CMK (cell line): Measurements from ENCODE around the gene TTC34.

Experiments used
- DNase-seq: peaks from one replicate; pipeline ENCODE4 v3.0.0-alpha.2; 2010; ENCODE audit warnings: low read depth

The TTC34 gene

GRCh38 chr1:2828586-2829250 lies 27.2 kb upstream of the TTC34 start:
- no peak for DNase-seq

DNA sequence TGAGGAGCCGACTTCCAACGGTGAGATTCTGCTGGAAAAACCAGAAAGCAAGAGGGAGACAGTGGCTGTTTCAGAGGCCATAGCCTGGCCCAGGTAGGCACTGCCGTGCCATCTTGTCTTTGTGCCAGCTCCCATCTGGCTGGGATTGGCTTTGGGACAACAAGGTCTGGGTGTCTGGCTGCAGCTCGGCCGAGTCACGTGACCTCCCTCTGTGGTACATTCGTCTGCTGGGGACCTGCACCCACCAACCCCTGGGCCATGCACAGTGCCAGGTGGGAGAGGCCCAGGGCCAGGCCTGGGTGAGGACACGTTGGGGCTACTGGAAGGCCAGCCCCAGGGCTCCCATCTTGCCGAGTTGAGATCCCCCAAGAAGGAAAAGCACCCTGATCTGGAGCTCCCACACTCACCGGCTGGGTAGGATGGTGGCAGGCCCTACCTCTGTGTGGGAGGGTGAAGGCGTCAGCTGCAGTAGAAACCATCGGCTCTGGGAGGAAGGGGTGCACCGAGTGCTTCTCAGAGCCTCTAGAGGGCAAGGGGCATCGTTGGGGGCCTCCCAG lies 25.3 kb upstream of the TTC34 start:
- DNase-seq, result no peak

DNA sequence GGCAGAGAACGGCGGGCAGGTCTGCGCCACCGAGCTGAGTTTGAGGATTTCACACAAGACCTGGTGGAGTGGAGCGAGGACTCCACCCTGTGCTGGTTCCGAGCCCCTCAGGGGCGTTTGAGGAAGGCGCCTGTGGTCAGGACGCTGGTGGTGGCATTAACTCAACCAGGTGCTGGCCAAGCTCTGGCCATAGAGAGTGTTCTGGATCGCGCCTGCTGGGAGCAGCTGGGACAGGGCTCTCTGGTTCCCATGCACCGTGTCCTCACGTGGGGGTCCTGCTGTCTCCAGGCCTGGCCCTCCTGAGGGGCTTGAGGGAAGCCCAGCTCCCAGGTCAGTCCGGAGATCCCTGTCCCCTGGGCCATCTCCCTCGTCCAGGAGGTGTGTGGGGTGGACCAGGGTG lies 24.8 kb upstream of the TTC34 start:
- no peak for DNase-seq

DNA sequence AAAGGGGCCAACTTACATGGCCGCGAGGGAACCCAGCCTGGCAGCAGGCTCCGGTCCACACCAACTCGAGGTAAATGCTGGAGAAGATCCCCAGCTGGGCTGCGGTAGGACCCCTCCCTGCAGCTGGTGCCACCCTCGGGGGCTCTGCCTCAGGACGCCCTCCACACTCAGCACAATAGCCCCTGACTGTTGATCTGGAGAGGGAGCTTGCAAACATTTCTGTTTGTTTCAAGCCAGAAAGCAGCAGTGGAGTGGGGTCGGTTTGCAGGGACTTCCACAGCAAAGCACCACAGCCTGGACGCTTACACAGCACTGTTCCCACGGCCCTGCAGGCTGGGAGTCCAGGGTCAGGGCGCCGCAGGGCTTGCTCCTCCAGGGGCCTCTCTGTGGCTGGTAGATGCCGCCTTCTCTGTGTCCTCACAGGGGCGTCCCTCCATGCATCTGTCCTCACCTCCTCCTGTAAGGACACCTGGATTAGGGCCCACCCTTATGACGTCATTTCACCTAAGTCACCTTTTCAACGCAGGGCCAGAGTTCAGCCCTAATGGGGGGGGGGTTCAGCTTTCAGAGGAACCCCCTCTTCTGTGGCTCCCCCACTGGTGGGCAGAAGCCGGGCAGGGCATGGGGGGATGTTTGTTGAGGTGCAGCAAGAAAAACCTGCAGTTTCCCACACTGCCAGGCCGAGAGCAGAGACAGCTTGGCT lies 24.1 kb upstream of the TTC34 start:
- DNase-seq, result no peak

GRCh38 chr1:2824999-2825398 lies 23.5 kb upstream of the TTC34 start:
- no peak for DNase-seq

- DNase-seq, result no peak
Observed at GRCh38 chr1:2823921-2824610, 22.6 kb upstream of the TTC34 start.

GRCh38 chr1:2822621-2823145 lies 21.2 kb upstream of the TTC34 start:
- DNase-seq, result no peak

DNA sequence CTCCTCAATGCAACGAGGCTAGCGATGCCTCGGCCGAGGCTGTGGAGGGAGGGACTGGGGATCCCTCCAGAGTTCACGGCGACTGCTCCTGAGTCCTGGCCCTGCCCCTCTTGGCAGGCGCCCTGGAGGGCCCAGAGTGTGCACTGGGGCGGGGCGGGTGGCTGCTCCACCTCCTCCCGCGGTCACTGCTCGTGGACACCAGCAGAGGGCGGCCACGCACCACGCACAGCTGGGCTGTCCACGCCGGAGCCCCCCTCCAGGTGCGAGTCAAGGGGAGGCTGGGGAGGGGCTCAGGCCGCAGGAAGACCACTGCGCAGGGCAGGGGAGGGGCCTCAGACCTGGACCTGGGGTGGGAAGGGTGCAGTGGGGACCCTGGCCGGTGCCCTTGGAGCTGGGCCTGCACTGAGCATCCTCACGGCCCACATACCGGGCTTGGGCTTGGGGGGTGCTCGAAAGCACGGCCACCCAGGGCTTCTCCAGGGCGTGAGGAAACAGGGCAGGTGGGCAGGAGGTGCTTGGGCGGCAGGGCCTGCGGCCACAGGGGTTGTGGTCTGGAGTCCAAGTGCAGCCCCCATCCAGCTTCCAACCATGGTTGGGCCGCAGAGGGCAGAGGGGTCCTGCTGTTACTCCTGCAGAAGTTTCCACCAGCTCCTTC lies 20.6 kb upstream of the TTC34 start:
- peak; percentile 4 for DNase-seq

GRCh38 chr1:2821373-2821955 lies 20.0 kb upstream of the TTC34 start:
- no peak for DNase-seq

GRCh38 chr1:2820731-2821372 lies 19.4 kb upstream of the TTC34 start:
- no peak for DNase-seq

- DNase-seq, result no peak
Observed at GRCh38 chr1:2819831-2820730, 18.6 kb upstream of the TTC34 start.

- no peak for DNase-seq
Observed at GRCh38 chr1:2819429-2819828, 17.9 kb upstream of the TTC34 start.

DNA sequence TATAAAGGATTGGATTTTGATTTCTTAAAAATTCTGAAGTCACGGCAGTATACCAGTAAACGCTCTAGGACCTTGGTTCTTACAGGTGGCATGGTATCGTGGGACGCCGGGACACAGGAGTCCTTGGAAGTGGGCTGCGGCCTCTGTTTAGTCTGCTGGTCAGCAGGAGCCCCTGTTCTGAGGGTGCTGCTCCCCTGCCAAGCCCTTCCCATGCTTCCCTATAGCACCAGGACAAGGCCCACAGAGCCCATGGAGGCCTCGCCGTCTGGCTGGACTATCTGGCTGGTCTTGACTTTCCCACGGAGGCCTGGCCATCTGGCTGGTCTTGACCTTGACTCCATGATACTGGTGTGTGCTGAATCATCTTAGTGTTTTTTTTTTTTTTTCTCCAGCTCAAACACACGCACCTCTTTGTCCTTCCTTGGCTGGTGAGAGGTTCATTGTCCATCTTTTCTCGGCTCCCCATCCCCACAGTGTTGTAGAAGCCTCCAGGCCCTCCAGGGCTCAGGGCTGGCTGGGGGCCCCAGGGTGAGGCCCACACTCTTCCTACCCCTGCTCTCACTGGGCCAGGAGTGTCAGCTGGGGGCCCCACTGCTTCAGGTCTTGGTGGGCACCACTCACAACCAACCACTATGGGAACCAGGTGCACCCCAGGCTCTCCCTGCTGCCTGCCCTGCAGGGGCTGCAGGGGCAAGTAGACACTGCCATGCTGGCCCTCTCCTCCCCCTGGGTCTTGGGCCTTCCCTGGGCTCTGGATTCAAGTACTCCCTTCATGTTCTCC lies 16.5 kb upstream of the TTC34 start:
- DNase-seq, result no peak

GRCh38 chr1:2816786-2817185 lies 15.3 kb upstream of the TTC34 start:
- no peak for DNase-seq

DNA sequence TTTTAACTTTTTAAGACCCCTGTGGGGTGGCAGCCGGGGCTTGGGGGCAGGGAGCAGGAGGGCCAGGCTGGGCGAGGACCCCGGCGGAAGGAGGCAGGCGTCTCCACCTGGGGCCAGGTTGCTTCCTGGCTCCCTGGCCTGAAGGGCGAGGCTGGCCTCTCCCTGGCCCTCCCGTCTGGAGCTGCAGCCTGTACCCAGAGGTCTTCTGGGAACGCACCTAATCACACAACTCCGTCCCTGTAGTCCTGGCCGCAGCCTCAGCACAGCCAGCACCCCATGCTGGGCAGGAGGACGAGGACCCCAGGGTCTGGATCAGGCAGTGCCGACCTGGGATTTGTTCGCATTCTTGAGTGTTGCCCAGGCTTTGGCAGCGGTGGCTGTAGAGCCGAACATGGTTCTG lies 14.1 kb upstream of the TTC34 start:
- DNase-seq, result no peak

DNA sequence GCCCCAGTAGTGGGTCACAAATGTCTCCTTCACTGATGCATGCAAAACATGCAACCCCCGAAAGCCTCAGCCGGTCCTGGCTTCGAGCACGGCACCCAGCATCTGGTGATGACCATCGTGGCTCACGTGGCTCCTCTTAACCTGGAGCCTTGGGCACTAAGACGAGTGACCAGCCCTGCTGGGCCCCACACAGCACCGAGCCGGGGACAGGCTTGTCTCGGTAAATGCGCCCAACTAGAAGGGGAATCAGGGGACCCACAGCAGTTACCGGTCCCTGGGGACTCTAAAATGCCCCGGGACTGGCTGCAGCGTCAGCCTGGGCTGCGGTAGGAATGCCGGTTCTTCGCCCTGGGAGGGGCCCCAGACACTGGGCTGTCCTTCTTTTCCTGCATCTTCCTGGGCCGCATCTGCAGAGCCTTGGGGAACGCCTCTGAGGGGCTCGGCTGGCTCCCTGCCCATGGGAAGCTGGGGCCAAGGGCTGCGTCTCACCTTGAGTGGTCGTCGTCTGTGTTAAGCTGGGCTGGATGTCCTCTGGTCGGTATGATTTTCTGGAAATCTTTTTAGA lies 13.1 kb upstream of the TTC34 start:
- no peak for DNase-seq

DNA sequence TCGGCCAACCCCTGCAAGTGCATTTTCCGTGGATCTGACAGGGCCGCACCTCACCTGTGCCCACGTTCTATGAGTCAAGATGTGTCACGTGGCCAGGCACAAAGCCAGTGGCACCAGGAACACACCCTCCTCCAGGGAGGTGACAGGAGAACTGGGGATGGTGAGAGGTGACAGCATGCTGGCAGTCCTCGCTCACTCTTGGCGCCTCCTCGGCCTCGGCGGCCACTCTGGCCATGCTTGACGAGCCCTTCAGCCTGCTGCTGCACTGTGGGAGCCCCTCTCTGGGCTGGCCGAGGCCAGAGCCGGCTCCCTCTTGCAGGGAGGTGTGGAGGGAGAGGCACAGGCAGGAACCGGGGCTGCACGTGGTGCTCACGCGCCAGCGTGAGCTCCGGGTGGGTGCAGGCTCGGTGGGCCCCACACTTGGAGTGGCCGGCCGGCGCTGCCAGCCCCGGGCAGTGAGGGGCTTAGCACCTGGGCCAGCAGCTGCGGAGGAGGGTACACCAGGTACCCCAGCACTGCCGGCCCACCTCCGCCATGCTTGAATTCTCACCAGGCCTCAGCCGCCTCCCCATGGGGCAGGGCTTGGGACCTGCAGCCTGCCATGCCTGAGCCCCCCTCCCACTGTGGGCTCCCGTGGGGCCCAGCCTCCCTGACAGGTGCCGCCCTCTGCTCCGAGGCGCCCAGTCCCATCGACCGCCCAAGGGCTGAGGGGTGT lies 11.6 kb upstream of the TTC34 start:
- no peak for DNase-seq

DNA sequence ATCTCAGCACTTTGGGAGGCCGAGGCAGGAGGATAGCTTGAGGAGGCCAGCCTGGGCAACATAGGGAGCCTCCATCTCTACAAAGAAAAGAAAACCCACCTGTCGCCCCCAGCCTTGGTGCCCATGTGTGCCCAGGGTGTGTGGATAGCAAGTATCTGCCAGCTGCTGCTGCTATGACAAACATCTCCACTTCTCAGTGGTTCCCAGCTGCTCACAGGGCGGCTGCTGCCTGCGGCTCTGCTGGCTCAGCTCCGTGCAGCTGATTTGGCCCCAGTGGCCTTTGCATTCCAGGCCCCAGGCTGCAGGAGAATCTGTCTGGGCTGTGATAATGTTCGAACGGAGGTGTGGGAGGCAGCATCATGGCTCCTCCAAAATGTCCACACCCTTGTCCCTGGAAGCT lies 10.6 kb upstream of the TTC34 start:
- DNase-seq, result no peak

- no peak for DNase-seq
Observed at GRCh38 chr1:2811533-2811918, 10.0 kb upstream of the TTC34 start.
